ENCODE results near the gene ERCC8. TPM values are rescaled to one million over a fixed set of nuclear protein-coding genes. Genes with fewer than 3 reads are reported as not detected.

Gene ERCC8
- total and polyA plus RNA-seq, 11 donors: 3.0 to 10.1 (median 6.1) TPM

GRCh38 chr5:60830581-60831127 lies 114.2 kb downstream of the ERCC8 start:
- ATAC-seq: no peak
- DNase-seq: no peak
- Histone ChIP-seq H3K4me1 (no peaks in the 10 kb centered on the region), H3K9me3 (no peaks in the 10 kb centered on the region), H3K36me3 (no peaks in the 10 kb centered on the region), H3K27me3 (no peaks in the 10 kb centered on the region), H3K4me3 (no peak overlapping the region), H3K27ac (no peak overlapping the region)
- TF ChIP-seq CTCF (IDR thresholded peaks at IDR 0.05) (no peak), POLR2A (IDR thresholded peaks at IDR 0.05) (no peak)
- intact Hi-C loops (cut with DNase I): no loop called here

GRCh38 chr5:60829490-60830266 lies 115.2 kb downstream of the ERCC8 start:
- TF ChIP-seq CTCF (IDR thresholded peaks at IDR 0.05) (no peak), POLR2A (IDR thresholded peaks at IDR 0.05) (no peak)
- ATAC-seq (no peak), DNase-seq (no peak)
- Histone ChIP-seq H3K4me1 (no peaks in the 10 kb centered on the region), H3K27ac (no peak overlapping the region), H3K9me3 (no peaks in the 10 kb centered on the region), H3K27me3 (no peaks in the 10 kb centered on the region), H3K36me3 (no peaks in the 10 kb centered on the region), H3K4me3 (no peak overlapping the region)
- WGBS, 4 donors: 79 to 84% (median 80%) methylated on average over 2 of the region's 2 CpGs
- intact Hi-C loops (cut with DNase I): no loop called here

GRCh38 chr5:60827201-60827600 lies 117.7 kb downstream of the ERCC8 start:
- H3K27ac ChIP-seq: no peak overlapping the region
- no peaks in the 10 kb centered on the region for H3K27me3 ChIP-seq
- no peaks in the 10 kb centered on the region for H3K36me3 ChIP-seq
- H3K4me1 ChIP-seq: no peaks in the 10 kb centered on the region
- WGBS, 4 donors: 89 to 98% (median 91%) methylated on average over 1 of the region's 1 CpG
- TF ChIP-seq CTCF (IDR thresholded peaks at IDR 0.05): no peak
- no peak overlapping the region for H3K4me3 ChIP-seq
- intact Hi-C loops (cut with DNase I): no loop called here
- ATAC-seq (no peak), DNase-seq (no peak)
- H3K9me3 ChIP-seq: no peaks in the 10 kb centered on the region

- no peaks in the 10 kb centered on the region for H3K9me3 ChIP-seq
- no peak overlapping the region for H3K27ac ChIP-seq
- ATAC-seq: no peak
- no peaks in the 10 kb centered on the region for H3K4me1 ChIP-seq
- H3K27me3 ChIP-seq: no peaks in the 10 kb centered on the region
- DNase-seq: no peak
- TF ChIP-seq CTCF (IDR thresholded peaks at IDR 0.05) (no peak), POLR2A (IDR thresholded peaks at IDR 0.05) (no peak)
- H3K4me3 ChIP-seq: no peak overlapping the region
- H3K36me3 ChIP-seq: no peaks in the 10 kb centered on the region
- intact Hi-C loops (cut with DNase I): no loop called here
Measured at GRCh38 chr5:60826653-60827052, 118.2 kb downstream of the ERCC8 start.

Other genes starting within 250 kb of the ERCC8 start
- gene DEPDC1B, start 244.9 kb downstream of the ERCC8 start, total RNA-seq: 1 to 10 TPM in 1 of 9 donors, under 1 TPM in 4, not detected in 4; 0.22 to 3.1 (median 0.36) TPM
- gene DEPDC1B, start 244.9 kb downstream of the ERCC8 start, polyA plus RNA-seq: under 1 TPM in 1 of 2 donors, not detected in 1; 0.10 TPM
- gene ELOVL7, start 100.8 kb downstream of the ERCC8 start, total RNA-seq: 1 to 10 TPM in 3 of 9 donors, under 1 TPM in 6; 0.12 to 1.8 (median 0.95) TPM
- under 1 TPM; 0.30 to 0.65 TPM for gene ELOVL7, start 100.8 kb downstream of the ERCC8 start, polyA plus RNA-seq
- 10 to 100 TPM; 22.9 to 50.1 (median 34.4) TPM for gene NDUFAF2, start 135 bp upstream of the ERCC8 start, total RNA-seq
- gene NDUFAF2, start 135 bp upstream of the ERCC8 start, polyA plus RNA-seq: 10 to 100 TPM; 83.6 to 87.7 TPM
- gene SMIM15, start 217.4 kb upstream of the ERCC8 start, total RNA-seq: 10 to 100 TPM in 7 of 9 donors, 1 to 10 TPM in 2; 8.0 to 39.3 (median 22.2) TPM
- gene SMIM15, start 217.4 kb upstream of the ERCC8 start, polyA plus RNA-seq: 10 to 100 TPM; 11.9 to 22.9 TPM

Data from heart left ventricle (tissue), 16 donors.